ENCODE results near the gene MYBPC3.

The MYBPC3 gene

DNA sequence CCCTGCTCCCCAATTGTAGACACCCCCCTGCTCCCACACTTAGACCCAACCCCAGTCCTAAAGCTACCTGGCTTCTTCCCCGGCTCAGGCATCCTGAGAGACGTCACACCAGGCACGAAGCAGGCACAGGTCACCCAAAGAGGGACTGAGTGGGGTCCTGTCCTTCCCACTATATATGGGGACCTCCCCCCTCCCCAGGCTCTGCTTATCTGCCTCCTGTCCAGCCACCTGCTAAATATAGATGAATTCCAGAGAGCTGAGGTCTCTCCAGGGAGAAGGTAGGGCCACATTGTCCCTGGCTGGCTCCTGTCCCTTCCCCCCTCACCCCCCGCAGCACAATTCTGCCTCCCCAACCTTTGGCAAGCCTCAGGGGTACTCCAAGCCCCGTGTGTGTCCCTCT lies at the start of gene MYBPC3:
MYBPC3 (minus strand) TSS at position 147 of the 400 bp plus-strand sequence; CDS start at position 92, 55 bp downstream.
- DNase-seq (ENCODE audit: low spot score) = no peak

- no peak for DNase-seq (ENCODE audit: low spot score)
Observed at GRCh38 chr11:47400768-47401279, 48.3 kb upstream of the MYBPC3 start.

DNA sequence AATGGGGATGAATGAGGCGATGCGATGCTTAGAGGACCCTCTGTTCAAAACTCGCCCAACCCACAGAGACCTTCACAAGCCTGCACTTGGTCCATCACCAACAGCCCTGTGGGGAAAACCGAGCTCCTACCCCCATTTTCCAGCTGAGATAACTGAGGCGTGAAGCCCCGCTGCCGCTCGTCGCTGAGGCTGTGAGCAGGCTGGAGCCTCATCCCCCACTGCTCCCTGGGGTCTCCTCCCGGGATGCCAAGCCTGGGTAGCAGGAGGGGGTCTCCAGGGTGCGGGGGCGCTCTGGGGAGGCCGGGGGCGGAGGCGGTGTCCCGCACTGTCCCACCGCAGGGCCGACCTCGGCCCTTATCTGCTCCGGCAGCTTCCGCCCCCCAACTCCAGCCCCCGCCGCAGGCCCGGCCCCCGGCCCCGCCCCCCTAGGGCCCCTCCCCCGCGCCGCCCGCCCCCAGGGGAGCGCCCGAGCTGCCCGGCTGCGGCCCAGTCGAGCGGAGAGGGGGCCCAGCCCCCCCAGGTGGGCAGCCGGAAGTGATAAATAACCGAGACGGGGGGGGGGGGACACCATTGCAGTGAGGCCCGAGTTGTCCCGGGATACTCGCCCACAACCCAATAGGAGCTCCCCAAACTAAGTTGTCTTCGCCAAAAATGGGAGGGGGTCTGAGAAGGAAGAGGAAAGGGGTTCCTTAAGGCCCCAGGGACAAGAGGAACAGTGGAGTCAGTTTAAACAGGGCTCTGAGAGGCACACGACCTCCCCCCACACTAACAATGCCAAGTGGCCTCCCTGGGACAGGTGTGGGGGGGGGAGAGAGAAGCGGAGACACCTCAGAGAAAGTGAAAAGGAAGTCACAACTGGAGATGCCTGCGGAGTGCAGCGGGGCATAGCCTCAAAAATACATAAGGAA lies 47.6 kb upstream of the MYBPC3 start:
- DNase-seq (ENCODE audit: low spot score) = peak; percentile 32

- no peak for DNase-seq (ENCODE audit: low spot score)
Observed at GRCh38 chr11:47398551-47398950, 46.0 kb upstream of the MYBPC3 start.

DNA sequence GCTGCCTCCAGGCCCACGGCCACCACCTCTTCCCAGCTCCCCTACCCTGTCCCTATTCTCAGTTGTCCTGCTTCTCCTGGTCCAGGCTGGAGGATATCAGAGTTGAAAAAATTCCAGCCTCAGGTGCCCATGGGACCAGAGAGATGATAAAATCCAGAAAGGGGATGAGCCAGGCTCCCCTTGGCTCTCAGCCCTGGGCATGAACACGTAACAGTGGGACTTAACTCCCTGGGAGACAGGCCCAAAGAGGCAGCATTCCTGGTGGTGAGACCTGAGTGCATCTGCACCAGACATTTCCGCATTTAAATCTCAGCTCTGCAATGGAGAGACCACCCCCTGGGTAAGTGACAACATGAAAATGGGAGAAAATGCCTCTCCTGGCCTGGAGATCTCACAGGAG lies 45.5 kb upstream of the MYBPC3 start:
- DNase-seq (ENCODE audit: low spot score) = no peak

DNA sequence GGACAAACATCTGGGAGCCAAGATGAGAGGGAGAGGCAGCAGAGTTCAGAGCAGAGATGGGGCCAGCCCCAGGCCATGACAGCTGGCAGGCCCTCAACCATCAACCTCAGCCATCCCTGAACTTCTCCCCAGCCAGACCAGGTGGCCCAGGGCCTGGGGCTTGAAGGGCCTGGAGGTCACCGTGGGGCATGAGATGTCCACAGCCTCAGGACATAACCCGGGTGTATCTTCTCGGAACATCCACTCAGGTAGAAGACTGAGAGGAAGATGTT lies 43.5 kb upstream of the MYBPC3 start:
- no peak for DNase-seq (ENCODE audit: low spot score)

- DNase-seq (ENCODE audit: low spot score) = no peak
Observed at GRCh38 chr11:47395223-47396048, 42.9 kb upstream of the MYBPC3 start.

- no peak for DNase-seq (ENCODE audit: low spot score)
Observed at GRCh38 chr11:47394322-47395222, 42.1 kb upstream of the MYBPC3 start.

DNA sequence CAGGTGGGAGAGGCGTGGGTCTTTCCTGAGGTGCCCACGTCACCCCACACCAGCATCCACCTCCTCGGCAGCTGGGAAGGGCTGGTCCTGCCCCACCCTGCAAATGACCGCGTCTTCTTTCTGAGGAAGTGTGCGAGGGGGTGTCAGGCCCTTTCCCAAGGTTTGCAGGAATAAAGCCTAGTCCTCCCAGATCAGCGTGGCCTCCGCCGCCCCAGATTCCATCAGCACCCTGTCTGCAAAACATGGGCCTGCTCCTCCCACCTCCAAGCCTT lies 41.5 kb upstream of the MYBPC3 start:
- DNase-seq (ENCODE audit: low spot score) = no peak

DNA sequence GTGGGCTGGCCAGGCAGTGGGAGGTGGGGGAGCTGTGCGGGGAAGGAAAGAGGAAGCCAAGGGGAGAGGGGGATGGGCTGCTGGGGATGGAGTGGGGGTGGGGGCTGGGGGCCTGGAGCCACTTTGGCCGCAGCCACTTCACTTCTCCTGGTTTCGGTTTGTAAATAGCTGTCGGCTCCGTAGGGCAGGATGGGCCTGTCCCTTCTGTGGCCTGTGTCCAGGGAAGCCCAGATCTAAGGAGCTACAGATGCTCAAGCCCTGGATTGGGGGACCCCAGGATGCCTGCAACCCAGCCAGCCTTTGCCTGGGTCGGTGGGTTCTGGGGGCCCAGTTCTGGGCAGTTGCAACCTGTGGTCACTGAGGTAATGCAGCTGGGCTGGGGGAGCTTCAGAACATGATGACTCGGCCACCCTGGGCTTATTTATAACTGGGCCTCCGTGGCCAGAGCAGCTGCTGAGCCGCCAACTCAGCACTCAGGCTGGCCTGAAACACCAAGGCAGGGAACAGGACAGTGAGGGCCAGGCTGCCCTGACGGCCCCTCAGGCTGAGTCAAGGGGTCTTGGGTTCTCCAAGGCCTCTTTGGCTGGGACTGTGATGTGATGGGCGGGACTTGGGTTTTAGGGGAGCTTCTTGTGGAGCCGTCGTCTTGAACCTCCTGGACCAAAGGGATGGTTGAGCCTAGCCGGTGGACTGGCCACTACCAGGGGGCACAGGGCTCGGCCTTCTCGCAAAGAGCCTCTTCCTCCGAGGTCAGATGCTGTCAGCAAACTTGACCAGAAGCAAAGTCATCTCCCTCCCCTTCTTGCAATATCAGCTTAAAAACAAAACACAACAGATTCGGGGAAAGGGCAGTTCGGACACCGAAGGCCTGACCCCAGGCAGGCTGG lies 40.9 kb upstream of the MYBPC3 start:
- peak; percentile 81 for DNase-seq (ENCODE audit: low spot score)

DNA sequence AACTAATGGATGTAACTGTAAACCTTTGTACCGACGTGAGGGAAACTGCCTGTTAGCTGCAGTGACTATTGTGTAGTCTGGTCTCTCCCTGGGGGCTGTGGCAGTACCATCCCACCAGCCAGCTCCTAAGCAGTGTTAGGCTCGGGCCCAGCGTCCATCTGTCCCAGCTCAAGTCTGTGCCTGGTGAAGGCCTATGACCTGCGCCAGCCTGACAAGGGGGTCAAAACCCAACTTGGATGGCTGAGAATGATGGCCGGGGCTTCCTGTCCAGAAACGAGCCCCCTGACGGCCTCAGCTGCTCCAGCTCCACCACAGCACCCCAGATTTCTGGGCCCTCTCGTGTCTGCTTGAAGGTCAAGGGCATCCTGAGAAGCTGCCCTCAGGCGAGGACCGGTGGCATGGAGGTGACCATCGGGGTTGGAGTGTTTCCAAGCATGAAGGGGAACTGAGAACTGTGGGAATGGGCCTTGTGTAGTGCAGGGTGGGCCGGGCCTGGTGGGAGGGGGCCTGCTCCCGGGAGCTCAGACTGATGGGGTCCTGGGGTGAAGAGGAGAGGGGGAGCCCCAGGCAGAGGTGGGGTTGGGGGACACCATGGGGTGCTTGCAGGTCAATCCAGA lies 40.2 kb upstream of the MYBPC3 start:
- no peak for DNase-seq (ENCODE audit: low spot score)

DNA sequence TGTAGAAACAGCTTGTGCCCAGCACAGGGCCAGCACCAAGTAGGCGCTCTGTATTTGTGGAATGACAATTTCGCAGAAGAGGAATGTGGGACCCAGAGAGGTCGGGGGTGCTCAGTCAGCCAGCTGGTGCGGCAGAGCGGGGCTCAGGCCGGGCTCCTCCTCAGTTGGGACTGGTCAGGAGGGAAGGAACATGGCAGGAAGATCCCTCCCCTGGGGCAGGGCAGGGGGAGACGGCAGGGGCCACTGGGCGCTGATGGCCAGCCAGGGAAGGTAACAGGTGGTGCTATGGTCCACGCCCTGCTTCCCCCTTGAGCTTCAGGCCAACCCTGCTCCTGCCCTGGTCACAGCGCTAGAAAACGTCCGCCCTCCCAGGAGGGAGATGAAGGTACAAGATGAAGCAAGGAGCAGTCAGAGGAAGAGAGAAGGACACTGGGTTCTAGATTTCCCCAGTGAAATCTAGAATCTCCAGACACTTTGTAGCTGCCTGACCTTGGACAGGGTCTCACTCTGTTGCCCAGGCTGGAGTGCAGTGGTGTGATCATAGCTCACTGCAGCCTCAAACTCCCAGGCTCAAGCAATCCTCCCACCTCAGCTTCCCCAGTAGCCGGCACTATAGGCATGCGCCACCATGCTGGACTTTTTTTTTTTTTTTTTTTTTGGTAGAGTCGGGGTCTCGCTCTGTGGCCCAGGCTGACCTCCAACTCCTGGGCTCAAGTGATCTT lies 39.4 kb upstream of the MYBPC3 start:
- no peak for DNase-seq (ENCODE audit: low spot score)

DNA sequence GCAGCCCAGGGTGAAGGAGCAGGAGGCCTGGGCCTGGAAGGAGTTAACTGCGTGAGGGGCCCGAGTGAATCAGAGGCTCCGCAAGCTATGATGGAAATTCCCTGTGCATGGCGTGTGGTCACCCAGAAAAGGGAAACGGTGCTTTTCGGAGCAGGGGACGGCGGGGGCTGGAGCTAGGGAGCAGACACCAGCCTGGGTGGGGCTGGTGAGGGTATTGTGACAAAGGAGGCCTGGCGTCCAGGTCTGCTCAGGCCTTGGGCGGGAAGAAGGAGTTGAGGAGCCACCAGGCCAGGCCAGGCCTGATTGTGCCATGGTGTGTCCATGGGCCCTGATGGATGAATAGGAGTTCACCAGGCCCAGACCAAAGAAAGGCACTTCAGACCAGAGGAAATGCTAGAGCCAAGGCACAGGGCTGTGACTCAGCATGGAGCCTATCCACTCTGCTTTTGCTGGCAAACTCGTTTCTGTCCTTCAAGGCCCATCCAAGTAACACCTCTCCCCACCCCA lies 38.6 kb upstream of the MYBPC3 start:
- no peak for DNase-seq (ENCODE audit: low spot score)

- no peak for DNase-seq (ENCODE audit: low spot score)
Observed at GRCh38 chr11:47390422-47390760, 37.9 kb upstream of the MYBPC3 start.

DNA sequence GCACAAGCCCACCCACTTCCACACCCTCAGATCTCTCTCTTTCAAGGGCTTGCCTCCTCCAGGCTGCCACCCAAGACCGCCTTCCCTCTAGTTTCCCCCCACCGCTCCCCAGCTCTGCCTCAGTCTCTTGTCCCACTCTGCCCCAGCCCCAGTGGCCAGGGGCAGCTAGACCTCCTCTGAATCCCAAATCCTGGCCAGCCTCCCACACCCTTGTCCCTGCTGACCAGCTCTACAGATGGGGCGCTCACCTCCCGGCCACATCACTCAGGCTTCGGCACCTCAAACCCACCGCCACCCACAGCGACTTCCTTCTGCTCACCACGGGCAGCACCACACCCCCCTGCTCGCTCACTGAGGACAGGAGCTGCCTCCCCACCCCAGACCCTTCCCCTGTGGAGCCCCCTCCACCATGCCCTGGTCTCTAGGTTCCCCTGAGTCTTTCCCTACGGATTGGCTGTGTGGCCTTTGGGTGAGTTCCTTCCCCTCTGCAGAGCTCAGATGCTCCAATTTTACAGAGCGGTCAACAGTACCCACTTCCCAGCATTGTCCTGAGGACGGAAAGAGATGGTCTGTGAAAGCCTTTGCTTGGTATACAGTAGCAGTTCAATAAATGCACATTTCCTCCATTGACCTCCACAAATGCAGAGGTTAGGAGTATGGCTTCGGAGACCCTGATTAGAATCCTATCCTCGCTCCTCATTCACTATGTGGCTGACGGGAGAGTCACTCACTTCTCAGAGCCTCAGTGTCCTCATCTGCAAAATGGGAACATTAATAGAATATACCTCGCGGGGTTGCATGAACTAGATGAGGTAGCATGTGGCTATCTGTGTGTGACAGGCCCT lies 37.3 kb upstream of the MYBPC3 start:
- no peak for DNase-seq (ENCODE audit: low spot score)

- DNase-seq (ENCODE audit: low spot score) = no peak
Observed at GRCh38 chr11:47388697-47389576, 36.4 kb upstream of the MYBPC3 start.

DNA sequence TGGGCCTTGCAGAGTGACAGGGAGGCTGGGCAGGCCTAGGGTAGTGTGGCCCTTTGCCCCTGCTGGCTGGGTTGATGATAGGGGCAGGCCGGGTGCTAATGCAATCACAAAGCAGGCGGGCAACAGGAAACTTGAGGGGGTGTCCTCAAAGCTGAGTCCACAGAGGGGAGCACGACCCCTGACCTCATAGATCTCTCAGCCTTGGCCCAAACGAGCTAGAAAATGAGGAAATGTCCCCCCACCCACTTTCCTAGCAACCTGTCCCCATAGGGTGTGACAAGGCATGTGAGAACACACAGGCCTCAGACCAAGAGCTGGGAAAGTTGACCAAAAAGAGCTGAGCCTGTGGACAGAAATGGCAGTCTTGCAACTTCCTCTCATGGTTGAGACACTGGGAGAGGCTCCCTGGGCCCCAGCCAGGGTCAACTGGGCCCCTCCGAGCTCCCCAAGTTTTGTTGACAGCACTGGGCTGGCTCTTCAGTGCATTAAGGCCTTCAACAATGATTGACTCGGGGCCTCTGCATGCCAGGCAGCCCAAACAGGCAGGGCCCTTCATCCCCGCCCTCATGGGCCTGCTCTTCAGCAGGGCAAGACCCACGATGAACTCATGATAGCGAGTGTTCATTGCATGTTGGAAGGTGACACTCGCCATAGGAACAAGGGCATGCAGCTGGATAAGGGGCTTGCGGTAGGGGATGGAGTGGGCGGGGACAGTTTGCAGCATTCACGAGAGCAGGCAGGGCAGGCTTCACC lies 35.6 kb upstream of the MYBPC3 start:
- DNase-seq (ENCODE audit: low spot score) = no peak
